Measurements from ENCODE around the gene SNRPD3.
"Not testable (repeated sequence)": the region's sequence is repeated elsewhere in the genome, so short reads cannot be mapped to it uniquely, and the experiment has no call there.

The SNRPD3 gene

DNA sequence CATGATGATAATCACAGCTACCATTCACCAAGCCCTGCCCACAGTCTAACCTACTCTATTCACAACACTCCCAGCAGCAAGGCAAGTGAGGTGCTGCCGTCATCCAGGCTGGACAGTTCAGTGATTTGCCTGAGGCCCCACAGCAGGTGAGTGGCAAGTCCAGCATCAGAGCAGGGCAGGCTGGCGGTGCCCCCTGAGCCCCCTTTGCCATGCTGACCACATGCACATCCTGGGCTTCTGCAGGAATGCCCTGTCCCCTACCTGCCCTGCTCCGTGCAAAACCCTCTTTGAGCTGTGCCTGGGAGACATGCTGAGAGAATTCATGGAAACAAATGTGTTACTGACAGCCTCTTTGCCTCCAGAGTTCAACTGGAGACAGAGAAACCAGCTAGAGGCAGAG is 54.1 kb downstream of the SNRPD3 start:
- not testable (repeated sequence) for DNase-seq (ENCODE audit: low spot score)

DNA sequence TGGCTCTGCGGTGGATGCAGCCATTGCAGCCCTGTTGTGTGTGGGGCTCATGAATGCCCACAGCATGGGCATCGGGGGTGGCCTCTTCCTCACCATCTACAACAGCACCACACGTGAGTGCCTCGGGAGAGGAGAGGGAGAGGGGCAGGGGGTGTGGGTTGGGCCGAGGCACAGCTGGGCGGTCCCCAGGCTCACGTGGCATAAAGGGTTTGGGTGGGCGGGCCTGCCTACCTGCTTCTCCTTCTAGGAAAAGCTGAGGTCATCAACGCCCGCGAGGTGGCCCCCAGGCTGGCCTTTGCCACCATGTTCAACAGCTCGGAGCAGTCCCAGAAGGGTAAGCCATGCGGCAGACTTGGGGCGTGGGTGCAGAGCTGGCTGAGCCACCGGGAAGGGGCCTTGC is 59.0 kb downstream of the SNRPD3 start:
- DNase-seq (ENCODE audit: low spot score): not testable (repeated sequence)

DNA sequence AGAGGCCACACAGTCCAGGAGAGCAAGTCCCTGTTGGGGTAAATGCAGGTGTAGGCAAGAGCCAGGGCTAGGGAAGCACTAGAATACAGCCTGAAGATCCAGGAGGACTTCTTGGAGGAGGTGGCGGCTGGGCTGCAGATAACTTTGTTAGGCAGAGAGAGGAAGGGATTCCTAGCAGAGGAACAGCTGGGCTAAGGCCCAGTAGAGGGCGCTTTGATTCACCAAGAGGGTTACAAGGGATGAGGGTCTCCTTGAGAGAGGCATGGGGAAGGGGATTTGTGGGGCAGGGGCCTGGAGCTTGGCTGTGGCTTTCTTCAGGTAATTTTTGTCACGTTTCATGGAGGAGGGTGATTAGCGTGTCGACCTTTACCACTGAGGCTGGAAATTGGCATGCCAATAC is 65.4 kb downstream of the SNRPD3 start:
- DNase-seq (ENCODE audit: low spot score): not testable (repeated sequence)

- DNase-seq (ENCODE audit: low spot score): peak; percentile 1
Measured at GRCh38 chr22:24622596-24622995, 66.8 kb downstream of the SNRPD3 start.

Data from HuH-7.5 (cell line).